SK-N-SH (cell line): ENCODE data around the gene ZNG1C. TPM values are rescaled to one million over a fixed set of nuclear protein-coding genes. Genes with fewer than 3 reads are reported as not detected.

ENCODE experiments used
- polyA plus RNA-seq, 3 experiments: library from polyadenylated mRNA; depleted of rRNA; stranded (reverse); fragments of >200 nt; gene quantifications; 2 replicates each; pipeline ENCODE4 v1.2.3, GENCODE V29; 2012

Gene ZNG1C
- polyA plus RNA-seq, 1 of the 3 experiments (the other 2 are of a cell fraction): 29.4 TPM

Other genes starting within 250 kb of the ZNG1C start
- gene FOXD4L3, start 60.9 kb downstream of the ZNG1C start, polyA plus RNA-seq (2012; rRNA removed): 0.06 and 0.10 TPM in 2 replicates
- 0.10 TPM in 1 of 2 replicates, not detected in the other for gene PGM5, start 114.6 kb downstream of the ZNG1C start, polyA plus RNA-seq (2012; rRNA removed)